HG02840 (cell line): ENCODE results near the gene PALB2.

Source experiments
- ATAC-seq: cut with Tn5 transposase; IDR thresholded peaks from one replicate; pipeline ENCODE4 v1.9.1; 2021; ENCODE audit warnings: mild to moderate bottlenecking, moderate library complexity, moderate number of reproducible peaks; ENCODE audit not compliant: unreplicated experiment, low FRiP score

Gene PALB2

GRCh38 chr16:23640931-23641765 lies at the start of gene PALB2, which contains the start of gene DCTN5:
PALB2 (minus strand) TSS chr16:23641310; CDS start chr16:23641157, 153 bp downstream.
DCTN5 (plus strand) TSS chr16:23641466; CDS start chr16:23641543, 77 bp downstream.
- peak; percentile 97 for ATAC-seq

DNA sequence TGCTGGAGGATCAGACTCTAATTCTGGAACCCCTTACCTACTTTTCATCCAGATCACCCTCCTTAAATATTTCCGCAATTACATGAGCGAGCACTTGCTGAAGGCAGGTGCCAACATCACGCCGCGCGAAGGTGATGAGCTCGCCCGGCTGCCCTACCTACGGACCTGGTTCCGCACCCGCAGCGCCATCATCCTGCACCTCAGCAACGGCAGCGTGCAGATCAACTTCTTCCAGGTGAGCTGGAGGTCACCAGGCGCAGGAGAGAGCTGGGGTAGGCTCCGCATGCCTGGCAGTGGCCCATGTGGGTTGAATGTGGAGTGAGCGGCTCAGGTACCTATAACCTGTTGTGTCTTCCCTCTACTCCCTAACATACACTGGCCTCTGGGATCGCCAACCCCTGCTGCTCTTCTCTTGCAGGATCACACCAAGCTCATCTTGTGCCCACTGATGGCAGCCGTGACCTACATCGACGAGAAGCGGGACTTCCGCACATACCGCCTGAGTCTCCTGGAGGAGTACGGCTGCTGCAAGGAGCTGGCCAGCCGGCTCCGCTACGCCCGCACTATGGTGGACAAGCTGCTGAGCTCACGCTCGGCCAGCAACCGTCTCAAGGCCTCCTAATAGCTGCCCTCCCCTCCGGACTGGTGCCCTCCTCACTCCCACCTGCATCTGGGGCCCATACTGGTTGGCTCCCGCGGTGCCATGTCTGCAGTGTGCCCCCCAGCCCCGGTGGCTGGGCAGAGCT lies 48.5 kb upstream of the PALB2 start:
- no peak for ATAC-seq

DNA sequence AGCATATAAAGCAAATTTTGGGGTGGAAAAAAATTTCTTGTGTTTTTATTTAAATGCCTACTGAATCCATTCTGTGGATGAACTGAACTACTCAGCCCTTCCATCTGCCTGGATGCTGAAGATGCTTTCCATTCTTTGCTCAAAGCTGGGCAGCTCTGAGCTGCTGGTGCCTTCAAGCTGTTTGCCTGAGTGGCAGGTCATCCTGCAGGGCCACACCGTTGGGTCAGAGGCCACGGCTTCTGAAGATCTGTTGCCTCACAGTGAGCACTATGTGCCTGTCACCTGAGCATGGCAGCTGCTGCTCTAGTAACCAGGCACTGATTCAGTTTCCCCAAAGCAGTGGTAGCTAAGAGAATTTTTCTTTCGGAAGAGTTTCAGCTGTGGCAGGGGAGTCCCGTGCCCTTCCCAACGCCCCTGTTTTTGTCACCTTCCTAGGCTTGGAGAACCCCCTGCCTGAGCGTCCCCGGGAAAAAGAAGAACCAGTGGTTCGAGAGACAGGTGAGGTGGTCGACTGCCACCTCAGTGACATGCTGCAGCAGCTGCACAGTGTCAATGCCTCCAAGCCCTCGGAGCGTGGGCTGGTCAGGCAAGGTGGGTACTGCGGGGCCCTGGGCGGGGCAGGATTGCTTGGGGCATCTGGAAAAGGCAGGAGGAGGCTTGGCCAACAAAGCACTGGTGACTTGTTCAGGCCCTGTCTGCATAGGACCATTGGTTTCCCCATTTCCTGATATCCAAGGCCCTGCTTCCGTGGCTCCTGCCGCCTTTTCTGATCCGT lies 46.1 kb upstream of the PALB2 start:
- no peak for ATAC-seq

GRCh38 chr16:23683487-23683886 lies 42.4 kb upstream of the PALB2 start:
- no peak for ATAC-seq

GRCh38 chr16:23682181-23682580 lies 41.1 kb upstream of the PALB2 start:
- ATAC-seq: no peak

- no peak for ATAC-seq
Measured at GRCh38 chr16:23679986-23680336, 38.9 kb upstream of the PALB2 start.

- no peak for ATAC-seq
Measured at GRCh38 chr16:23679274-23679985, 38.3 kb upstream of the PALB2 start.

- ATAC-seq: peak; percentile 81
Measured at GRCh38 chr16:23678430-23679273, 37.5 kb upstream of the PALB2 start, which contains the start of gene PLK1. PLK1 (plus strand) TSS chr16:23678889; CDS start chr16:23678933, 44 bp downstream.

GRCh38 chr16:23676924-23677480 lies 35.9 kb upstream of the PALB2 start:
- no peak for ATAC-seq

- no peak for ATAC-seq
Measured at GRCh38 chr16:23673971-23674614, 33.0 kb upstream of the PALB2 start.

- peak; percentile 78 for ATAC-seq
Measured at GRCh38 chr16:23670137-23670776, 29.1 kb upstream of the PALB2 start.

DNA sequence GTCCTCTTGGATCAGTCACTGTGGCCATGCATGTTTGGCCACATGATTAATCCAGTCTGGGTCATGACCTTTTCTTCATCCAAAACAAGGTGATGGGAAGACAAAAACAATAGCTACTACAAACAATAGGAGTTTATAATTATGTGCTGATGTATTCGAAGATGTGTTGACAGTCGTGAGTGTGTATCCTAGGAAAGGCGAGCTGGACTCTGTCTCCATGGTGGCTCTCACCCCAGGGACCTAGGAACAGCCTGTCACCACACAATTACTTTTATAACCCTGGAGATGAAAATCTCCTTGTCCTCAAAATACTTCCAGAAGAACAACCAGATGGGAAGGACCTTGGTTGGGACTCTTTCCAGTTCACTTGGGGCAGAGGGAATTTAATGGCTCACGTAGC lies 27.8 kb upstream of the PALB2 start:
- no peak for ATAC-seq

GRCh38 chr16:23668225-23668624 lies 27.1 kb upstream of the PALB2 start:
- no peak for ATAC-seq

DNA sequence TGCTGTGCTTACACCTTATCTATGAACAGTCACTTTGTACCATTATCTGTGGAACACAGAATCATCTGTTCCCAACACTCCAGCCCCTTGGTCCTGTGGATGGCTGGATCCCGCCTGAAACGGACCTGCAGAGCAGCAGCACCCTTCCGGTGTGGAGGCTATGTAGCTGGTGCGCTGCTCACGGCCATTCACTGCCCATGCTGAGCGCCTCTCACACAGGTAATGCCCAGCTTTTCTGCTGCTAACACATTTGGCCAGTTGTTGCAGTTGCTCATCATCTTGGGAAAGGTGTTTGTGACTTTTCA lies 26.2 kb upstream of the PALB2 start:
- no peak for ATAC-seq

DNA sequence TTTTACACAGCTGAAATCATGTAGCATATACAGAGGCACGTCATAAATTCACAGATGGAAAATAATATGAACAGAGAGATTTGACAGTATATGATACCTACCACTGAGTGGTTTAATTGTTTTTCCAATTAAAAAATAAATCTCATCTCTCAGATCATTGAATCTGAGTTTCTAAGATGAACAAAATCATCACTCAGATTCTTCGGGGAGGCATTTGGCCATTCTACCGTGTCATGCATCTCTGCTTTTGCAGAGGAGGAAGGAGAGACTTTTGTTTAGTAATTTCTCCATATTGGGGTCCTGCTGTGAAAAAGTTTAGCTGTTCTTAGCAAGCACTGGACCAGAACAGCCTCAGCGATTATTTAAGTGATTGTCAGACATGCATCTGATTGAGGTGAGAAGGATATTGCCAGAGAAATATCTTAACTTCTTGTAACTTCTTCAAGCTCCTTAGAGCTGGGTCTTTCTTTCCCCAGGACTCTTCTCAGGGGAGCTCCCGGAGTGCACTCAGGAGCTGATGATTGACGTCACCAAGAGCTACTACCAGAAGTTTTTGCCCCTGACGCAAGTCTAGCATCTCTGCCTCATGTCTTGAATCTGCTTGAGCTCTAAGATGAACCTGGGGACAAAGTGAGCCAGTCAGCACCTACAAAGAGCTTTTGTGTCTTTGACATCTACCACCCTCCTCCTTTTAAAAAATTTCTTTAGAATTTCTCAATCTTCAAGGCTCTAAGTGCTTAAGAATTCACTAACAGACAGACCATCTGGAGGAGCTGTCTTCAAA lies 25.7 kb upstream of the PALB2 start:
- ATAC-seq: no peak

- ATAC-seq: no peak
Measured at GRCh38 chr16:23663918-23664317, 22.8 kb upstream of the PALB2 start.

GRCh38 chr16:23651943-23652468 lies 10.9 kb upstream of the PALB2 start:
- no peak for ATAC-seq
